HG02623 (cell line): ENCODE results near the gene CCDC154.
A peak's percentile ranks its signal among the peaks of the same experiment; 100 is the strongest.

Source experiments
- ATAC-seq: cut with Tn5 transposase; IDR thresholded peaks from one replicate; pipeline ENCODE4 v1.9.1; 2021; ENCODE audit warnings: moderate library complexity; ENCODE audit not compliant: unreplicated experiment

The CCDC154 gene

GRCh38 chr16:1425616-1426370, 18.6 kb downstream of the CCDC154 start:
- no peak for ATAC-seq

GRCh38 chr16:1424028-1424427, 20.3 kb downstream of the CCDC154 start:
- ATAC-seq, result no peak

DNA sequence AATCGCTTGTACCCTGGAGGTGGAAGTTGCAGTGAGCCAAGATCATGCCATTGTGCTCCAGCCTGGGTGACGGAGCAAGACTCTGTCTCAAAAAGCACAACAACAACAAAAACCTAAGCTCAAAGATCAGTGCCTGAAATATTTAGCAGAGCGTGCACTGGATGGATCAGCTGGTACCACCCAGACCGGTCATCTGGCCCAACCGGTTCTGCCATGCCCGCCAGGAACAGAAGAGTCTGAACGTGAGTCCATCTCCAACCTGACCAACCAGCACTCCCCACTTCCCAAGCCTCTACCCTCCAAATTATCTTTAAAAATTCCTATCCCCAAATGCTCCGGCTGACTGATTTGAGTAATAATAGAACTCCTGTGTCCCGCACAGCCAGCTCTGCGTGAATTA, 22.3 kb downstream of the CCDC154 start:
- ATAC-seq, result no peak

DNA sequence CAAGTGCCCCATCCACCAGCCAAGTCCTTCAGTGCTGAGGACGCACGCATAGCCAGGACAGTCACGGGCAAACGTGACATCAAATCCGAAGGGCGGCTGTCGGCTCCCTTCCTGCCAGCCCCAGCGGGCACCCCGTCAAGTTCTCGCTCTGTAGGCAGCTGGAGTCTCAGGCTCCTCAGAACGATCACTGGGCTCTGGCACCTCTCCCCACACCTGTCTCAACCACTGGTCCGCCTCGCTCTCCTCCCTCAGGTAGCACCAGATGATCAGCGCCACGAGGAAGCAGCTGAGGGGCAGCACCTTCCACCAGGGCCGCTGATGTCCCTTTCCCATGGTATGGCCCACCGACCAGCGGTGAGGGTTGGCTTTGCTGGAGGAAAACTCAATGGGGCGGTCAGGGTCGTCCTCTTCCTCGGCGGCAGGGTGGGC, 24.2 kb downstream of the CCDC154 start:
- ATAC-seq, result no peak

DNA sequence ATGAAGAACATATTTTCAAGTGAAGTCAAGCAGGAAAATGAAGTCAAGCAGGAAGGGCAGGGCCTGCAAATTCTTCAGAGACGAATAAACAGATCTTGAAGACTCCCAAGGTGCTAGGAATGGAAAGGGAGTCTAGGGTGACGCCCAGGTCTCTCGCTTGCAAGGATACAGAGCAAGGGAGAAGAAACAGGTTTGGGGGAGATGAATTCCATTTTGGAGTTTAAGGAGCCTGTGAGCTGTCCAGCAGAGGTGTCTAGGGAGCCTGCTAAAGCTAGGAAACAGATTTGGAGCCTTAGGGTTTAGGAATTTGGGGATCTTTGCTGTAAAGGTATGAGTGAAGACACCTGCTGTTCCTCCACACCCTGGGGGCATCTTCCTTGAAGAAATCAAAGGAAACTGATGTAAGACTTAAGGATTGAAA, 27.8 kb downstream of the CCDC154 start:
- ATAC-seq, result no peak

- peak; percentile 50 for ATAC-seq
Measured at GRCh38 chr16:1414532-1415260, 29.7 kb downstream of the CCDC154 start, which contains the start of gene UNKL. Gene UNKL (minus strand): TSS chr16:1414704. CDS start chr16:1414691, 13 bp downstream.

DNA sequence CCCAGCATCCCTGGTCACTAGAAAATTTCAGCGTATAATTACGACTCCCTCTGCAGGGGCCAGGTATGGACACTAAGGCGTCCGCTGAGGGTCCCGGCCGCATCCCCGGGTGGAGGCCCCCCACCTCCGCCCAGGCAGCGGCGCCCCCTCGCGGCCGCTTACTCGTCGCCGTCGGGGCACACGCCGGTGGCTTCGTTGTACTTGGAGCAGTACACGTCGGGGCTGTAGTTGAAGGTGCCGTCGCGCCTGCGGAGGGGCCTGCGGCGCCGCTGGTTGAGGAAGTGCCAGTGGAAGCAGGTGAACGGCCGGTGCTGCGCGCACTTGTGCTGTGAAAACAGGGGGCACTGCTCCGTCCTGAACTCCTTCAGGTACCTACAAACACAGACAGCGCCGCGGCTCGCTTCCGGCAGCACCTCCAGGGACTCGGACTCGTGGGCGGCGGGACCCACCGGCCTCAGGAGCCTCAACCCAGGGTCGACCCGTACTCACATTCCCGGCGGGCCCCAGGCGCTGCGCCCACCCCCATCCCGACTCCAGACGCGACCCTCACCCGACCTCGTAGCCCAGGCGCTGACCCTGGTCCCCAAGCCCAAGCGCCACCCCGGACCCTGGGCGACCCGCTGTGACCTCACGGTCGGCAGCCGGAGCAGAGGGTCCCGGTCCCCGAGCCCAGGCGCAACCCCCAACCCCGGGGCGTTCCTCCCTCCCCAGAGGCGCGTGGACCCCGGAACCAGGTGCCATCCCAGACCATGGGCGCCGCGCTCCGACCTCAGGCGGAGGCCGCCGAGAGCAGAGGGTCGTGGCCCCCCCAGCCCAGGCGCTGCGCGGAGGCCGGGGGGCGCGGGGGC, 30.4 kb downstream of the CCDC154 start:
- peak; percentile 25 for ATAC-seq

DNA sequence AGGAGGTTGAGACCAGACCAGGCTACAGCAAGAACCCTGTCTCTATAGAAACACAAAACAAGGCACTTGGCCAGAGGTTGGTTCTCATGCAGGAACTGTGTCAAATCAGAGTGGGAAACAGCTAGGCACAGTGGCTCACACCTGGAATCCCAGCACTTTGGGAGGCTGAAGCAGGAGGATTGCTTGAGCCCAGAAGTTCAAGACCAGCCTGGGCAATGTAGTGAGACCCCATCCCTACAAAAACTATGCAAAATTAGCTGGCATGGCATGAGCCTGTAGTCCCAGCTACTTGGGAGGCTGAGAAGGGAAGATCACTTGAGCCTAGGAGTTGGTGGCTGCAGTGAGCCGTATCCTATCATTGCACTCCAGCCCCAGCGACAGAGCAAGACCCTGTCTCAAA, 31.5 kb downstream of the CCDC154 start:
- no peak for ATAC-seq

DNA sequence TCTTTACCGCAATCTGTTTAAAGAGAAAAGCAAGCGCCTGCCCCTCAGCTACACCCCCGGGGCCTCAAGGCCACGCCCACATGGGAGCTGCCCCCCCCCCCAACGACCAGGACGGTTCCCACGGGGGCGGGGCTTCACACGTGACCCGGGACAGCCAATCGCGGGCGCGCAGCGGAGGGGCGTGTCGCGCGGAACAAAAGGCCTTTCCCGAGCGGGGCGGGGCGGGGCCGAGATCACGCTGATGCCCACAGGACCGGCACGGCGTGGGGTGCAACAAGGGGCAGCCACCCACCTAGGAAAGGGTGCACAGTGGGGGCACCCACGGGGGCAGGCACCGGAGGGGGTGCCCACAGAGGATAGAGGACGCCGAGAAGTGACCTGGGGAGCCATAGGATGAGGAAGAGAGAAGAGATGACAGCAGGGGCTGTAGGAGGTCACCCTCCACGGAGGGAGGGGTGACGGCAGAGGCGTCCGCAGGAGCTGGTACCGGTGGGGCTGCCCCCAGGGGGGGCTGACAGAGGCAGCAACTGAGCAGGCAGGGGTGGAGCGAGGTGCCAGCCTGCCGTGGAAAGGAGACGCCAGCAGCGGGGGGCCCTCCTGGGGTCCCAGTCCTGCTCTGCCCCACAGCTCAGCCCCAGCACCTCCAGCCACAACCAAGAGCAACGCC, 36.1 kb downstream of the CCDC154 start:
- no peak for ATAC-seq

- ATAC-seq, result no peak
Measured at GRCh38 chr16:1407753-1408152, 36.6 kb downstream of the CCDC154 start.

DNA sequence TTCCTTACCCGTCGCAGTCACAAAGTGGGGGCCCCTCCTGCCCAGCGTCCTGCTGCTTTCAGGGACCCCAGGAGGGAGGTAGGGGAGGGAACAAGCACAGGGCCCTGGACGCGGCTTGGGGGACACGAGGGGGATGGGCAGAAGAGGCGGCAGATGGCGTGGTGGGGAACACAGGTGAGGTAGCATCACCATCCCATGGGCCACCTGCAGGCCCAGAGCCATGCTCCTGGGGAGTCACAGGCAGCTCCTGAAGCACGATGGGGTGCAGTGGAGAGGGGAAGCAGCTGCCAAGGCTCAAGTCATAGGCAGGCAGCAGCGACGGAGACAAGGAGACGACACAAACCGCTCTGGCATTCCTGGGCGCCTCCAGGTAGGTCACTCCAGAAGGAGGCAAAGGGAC, 40.6 kb downstream of the CCDC154 start:
- no peak for ATAC-seq

DNA sequence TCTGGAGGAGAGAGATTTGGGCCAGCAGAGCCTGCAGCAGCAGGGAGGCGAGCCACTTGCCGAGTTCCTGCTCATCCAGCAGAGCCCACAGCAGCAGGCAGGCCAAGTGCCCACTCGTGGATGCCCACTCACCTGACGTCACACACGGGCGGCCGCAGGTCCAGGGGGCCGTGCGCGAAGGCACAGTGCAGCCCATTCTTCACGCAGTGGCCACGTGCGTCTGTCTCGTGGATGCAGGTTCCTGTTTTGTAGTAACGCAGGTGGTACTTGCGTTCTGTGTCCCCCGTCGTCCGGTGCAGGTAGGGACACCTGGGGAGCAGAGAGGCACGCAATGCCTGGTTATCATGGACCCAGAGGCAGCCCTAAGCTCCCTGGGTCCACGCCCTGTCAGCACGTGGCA, 41.3 kb downstream of the CCDC154 start:
- ATAC-seq, result no peak

DNA sequence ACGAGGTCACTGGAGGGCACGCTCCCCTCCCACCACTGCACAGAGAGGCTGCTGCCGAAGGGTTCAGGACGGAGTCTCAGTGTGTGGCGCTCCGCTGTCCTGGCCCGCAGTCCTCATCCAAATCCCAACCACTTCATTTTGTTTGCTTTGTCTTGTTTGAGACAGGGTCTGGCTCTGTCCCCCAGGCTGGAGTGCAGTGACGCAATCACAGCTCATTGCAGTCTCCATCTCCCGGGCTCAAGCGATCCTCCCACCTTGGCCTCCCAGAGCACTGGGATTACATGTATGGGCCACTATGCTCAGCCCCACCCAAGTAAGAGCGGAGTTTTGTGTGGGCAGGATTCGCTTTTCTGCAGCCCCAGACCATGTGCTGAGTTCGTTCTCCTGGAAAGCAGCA, 42.6 kb downstream of the CCDC154 start:
- no peak for ATAC-seq

DNA sequence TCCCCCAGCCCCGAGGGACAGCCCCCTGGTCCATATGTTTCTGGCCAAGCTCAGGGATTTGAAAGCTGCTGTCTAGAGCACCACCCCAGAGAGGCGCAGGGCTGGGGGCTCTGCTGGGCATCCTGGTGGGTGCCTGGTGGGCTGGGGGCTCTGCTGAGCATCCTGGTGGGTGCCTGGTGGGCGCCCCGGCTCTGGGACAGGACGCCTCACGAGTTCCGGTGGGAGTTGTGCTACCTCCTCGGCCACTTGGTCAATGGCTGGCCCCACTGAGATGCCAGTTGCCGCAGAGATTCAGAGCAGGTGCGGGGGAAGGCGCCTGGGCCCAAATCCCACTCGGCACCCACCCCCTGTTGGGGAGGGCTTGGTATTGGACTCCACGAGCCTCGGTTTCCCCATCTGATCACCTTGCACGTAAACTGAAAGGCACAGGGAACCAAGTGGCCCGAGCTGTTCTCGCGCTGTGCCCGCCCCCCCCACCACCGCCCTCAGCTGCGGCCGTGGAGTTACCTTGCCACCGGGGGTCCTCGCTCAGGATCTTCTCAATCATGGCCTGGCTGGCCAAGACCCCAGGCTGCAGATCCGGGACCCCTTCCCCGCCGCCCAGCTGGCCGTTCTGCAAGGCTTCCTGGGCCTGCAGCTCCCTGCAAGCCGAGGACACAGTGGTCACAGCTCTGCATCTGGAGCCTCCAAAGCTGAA, 43.1 kb downstream of the CCDC154 start:
- no peak for ATAC-seq

- no peak for ATAC-seq
Measured at GRCh38 chr16:1398826-1399581, 45.4 kb downstream of the CCDC154 start.

DNA sequence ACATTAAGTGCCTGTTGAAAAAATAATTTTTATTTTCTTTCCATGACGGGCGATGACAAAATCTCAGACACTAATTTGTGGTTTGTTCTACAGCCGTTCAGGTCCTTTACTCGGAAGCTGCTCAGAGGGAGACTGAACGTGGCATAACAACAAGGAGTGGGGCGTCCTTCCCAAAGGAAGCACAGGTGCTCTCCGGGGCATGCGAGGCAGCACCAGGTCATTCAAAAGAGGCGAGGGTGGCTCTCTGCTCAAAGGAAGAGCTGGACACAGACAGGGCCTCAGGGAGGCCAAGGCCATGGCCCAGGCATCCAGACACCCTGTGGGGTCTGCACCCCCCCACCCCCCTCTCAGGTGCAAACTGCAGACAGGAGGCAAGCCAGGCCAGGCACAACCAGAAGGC, 46.0 kb downstream of the CCDC154 start:
- no peak for ATAC-seq

GRCh38 chr16:1397779-1398178, 46.6 kb downstream of the CCDC154 start:
- no peak for ATAC-seq

DNA sequence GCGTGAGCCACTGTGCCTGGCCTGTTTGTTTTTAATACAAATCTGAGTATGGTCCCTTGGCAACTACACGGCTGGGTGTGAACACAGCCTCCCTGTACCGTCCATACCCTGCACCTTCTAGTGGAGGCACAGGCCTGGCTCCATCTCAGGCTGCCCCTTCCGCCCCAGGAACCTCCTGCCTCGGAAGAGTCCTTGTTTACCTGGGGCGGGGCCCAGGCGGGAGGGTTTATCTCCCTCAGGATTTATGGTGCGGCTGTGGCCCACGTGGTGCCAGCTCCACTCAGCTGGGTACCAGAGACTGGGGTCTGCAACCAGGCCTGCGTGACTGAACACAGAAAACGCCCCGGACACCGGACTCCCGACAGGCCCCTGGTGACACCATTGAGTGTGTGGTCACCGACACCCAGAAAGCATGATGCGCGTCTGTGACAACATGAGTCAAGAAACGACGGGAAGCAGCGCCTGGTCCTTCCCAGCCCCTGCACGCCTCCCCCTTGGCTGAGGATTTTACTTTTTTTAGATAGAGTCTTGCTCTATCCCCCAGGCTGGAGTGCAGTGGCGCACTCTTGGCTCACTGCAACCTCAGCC, 48.8 kb downstream of the CCDC154 start:
- ATAC-seq, result no peak

GRCh38 chr16:1394367-1394951, 49.9 kb downstream of the CCDC154 start:
- ATAC-seq, result no peak
